ENCODE results near the gene PPEF2.

The PPEF2 gene

GRCh38 chr4:75820676-75821075, 81.6 kb downstream of the PPEF2 start:
- no peaks in the 10 kb centered on the region for H4K20me1 ChIP-seq (ENCODE audit: insufficient read depth, low read length, poor library complexity, severe bottlenecking)
- TF ChIP-seq CTCF (conservative IDR thresholded peaks at IDR 0.05; ENCODE audit: low read length) (no peak), EZH2phosphoT487 (IDR thresholded peaks at IDR 0.05; ENCODE audit: borderline replicate concordance) (no peak)
- no peaks in the 10 kb centered on the region for H3K9me3 ChIP-seq (ENCODE audit: insufficient read depth, low read depth, low read length)
- H3K9me2 ChIP-seq (replicated peaks; ENCODE audit: low read depth, low read length), result no peaks in the 10 kb centered on the region
- H3K4me2 ChIP-seq (ENCODE audit: low read depth, low read length, poor library complexity, severe bottlenecking), result no peak overlapping the region
- H3K9ac ChIP-seq (ENCODE audit: low read depth, low read length, poor library complexity, severe bottlenecking), result no peak overlapping the region
- H3K4me3 ChIP-seq (ENCODE audit: low read length, poor library complexity, severe bottlenecking), result no peak overlapping the region
- no peaks in the 10 kb centered on the region; the same call in 1 of the 2 replicates for H3K36me3 ChIP-seq (ENCODE audit: insufficient read depth, low read length)
- no peaks in the 10 kb centered on the region for H3K27me3 ChIP-seq (ENCODE audit: insufficient read depth, low read length, poor library complexity, severe bottlenecking)
- no peaks in the 10 kb centered on the region for H3K79me2 ChIP-seq (ENCODE audit: insufficient read depth, low read length)
- H3K4me1 ChIP-seq (ENCODE audit: insufficient read depth, low read length, poor library complexity, severe bottlenecking), result no peaks in the 10 kb centered on the region
- H2AFZ ChIP-seq (ENCODE audit: low read length), result no peak overlapping the region
- no peaks in the 10 kb centered on the region for H3F3A ChIP-seq (ENCODE audit: low read depth)

DNA sequence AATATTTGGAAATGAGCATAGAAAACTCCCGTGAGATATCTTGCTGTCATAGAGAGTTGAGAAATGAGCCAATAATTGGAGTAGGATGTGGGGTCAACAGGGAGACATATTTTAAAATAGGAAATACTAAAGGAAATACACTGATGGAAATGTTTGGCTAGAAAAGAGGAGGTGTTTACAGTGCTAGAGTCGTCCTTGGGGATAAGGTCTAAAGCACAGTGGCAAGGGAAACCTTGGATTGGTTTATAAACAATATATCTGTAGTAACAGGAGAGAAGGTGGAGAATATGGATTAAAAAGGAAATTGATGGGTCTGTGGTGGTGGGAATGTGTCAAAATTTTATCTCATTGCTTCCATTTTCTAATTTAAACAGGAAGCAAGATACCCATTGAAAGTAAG, 82.1 kb downstream of the PPEF2 start:
- H3K9me2 ChIP-seq (replicated peaks; ENCODE audit: low read depth, low read length), result no peaks in the 10 kb centered on the region
- no peaks in the 10 kb centered on the region for H4K20me1 ChIP-seq (ENCODE audit: insufficient read depth, low read length, poor library complexity, severe bottlenecking)
- no peaks in the 10 kb centered on the region for H3K4me1 ChIP-seq (ENCODE audit: insufficient read depth, low read length, poor library complexity, severe bottlenecking)
- H3F3A ChIP-seq (ENCODE audit: low read depth), result no peaks in the 10 kb centered on the region
- no peak overlapping the region for H3K4me3 ChIP-seq (ENCODE audit: low read length, poor library complexity, severe bottlenecking)
- H3K79me2 ChIP-seq (ENCODE audit: insufficient read depth, low read length), result no peaks in the 10 kb centered on the region
- no peak overlapping the region for H3K9ac ChIP-seq (ENCODE audit: low read depth, low read length, poor library complexity, severe bottlenecking)
- no peak overlapping the region for H3K4me2 ChIP-seq (ENCODE audit: low read depth, low read length, poor library complexity, severe bottlenecking)
- H3K36me3 ChIP-seq (ENCODE audit: insufficient read depth, low read length), result peaks cover 4% of the 10 kb centered on the region; the same call in 1 of the 2 replicates
- no peak overlapping the region for H2AFZ ChIP-seq (ENCODE audit: low read length)
- H3K27me3 ChIP-seq (ENCODE audit: insufficient read depth, low read length, poor library complexity, severe bottlenecking), result no peaks in the 10 kb centered on the region
- H3K9me3 ChIP-seq (ENCODE audit: insufficient read depth, low read depth, low read length), result no peaks in the 10 kb centered on the region
- TF ChIP-seq EZH2phosphoT487 (IDR thresholded peaks at IDR 0.05; ENCODE audit: borderline replicate concordance), result no peak
- TF ChIP-seq CTCF (conservative IDR thresholded peaks at IDR 0.05; ENCODE audit: low read length), result no peak

GRCh38 chr4:75819121-75819520, 83.1 kb downstream of the PPEF2 start:
- H3K4me1 ChIP-seq (ENCODE audit: insufficient read depth, low read length, poor library complexity, severe bottlenecking), result no peaks in the 10 kb centered on the region
- no peaks in the 10 kb centered on the region for H3K9me3 ChIP-seq (ENCODE audit: insufficient read depth, low read depth, low read length)
- H4K20me1 ChIP-seq (ENCODE audit: insufficient read depth, low read length, poor library complexity, severe bottlenecking), result no peaks in the 10 kb centered on the region
- TF ChIP-seq EZH2phosphoT487 (IDR thresholded peaks at IDR 0.05; ENCODE audit: borderline replicate concordance) (no peak), CTCF (conservative IDR thresholded peaks at IDR 0.05; ENCODE audit: low read length) (no peak)
- H3K9me2 ChIP-seq (replicated peaks; ENCODE audit: low read depth, low read length), result no peaks in the 10 kb centered on the region
- no peak overlapping the region for H3K4me3 ChIP-seq (ENCODE audit: low read length, poor library complexity, severe bottlenecking)
- H3K4me2 ChIP-seq (ENCODE audit: low read depth, low read length, poor library complexity, severe bottlenecking), result no peak overlapping the region
- peaks cover 13% of the 10 kb centered on the region; the same call in 1 of the 2 replicates for H3K36me3 ChIP-seq (ENCODE audit: insufficient read depth, low read length)
- no peak overlapping the region for H3K9ac ChIP-seq (ENCODE audit: low read depth, low read length, poor library complexity, severe bottlenecking)
- H3K27me3 ChIP-seq (ENCODE audit: insufficient read depth, low read length, poor library complexity, severe bottlenecking), result no peaks in the 10 kb centered on the region
- H2AFZ ChIP-seq (ENCODE audit: low read length), result no peak overlapping the region
- H3K79me2 ChIP-seq (ENCODE audit: insufficient read depth, low read length), result no peaks in the 10 kb centered on the region
- no peaks in the 10 kb centered on the region for H3F3A ChIP-seq (ENCODE audit: low read depth)
